Progenitor cell of endocrine pancreas (in vitro differentiated cells): Measurements from ENCODE around the gene COX8A. TPM values are rescaled to one million over a fixed set of nuclear protein-coding genes. Genes with fewer than 3 reads are reported as not detected.

Experiments used
- DNase-seq: peaks from one replicate; pipeline ENCODE4 v3.0.0; 2021; ENCODE audit warnings: low spot score; ENCODE audit not compliant: unreplicated experiment
- H3K27ac Mint-ChIP-seq: 2 replicates; pipeline ENCODE4 v1.8.0; 2021; ENCODE audit warnings: mild to moderate bottlenecking, moderate library complexity, mixed read lengths
- H3K27me3 Mint-ChIP-seq: 2 replicates; pipeline ENCODE4 v1.8.0; 2021; ENCODE audit warnings: mixed read lengths
- H3K36me3 Mint-ChIP-seq: 2 replicates; pipeline ENCODE4 v1.8.0; 2022; ENCODE audit warnings: mixed read lengths; ENCODE audit not compliant: insufficient read depth
- H3K4me1 Mint-ChIP-seq: 2 replicates; pipeline ENCODE4 v1.8.0; 2021; ENCODE audit warnings: low read depth, mixed read lengths
- H3K4me3 Mint-ChIP-seq: 2 replicates; pipeline ENCODE4 v1.8.0; 2021; ENCODE audit warnings: low read depth, mild to moderate bottlenecking, moderate library complexity, mixed read lengths
- H3K9me3 Mint-ChIP-seq: 2 replicates; pipeline ENCODE4 v1.8.0; 2021; ENCODE audit warnings: low read depth, mixed read lengths
- CTCF ChIP-seq: fragments of 200-600 bp; sonication (generic); IDR thresholded peaks from one replicate; pipeline ENCODE4 v1.5.0; 2021; ENCODE audit warnings: antibody characterized with exemption, mild to moderate bottlenecking; ENCODE audit not compliant: unreplicated experiment
- total RNA-seq: library from RNA; stranded (reverse); gene quantifications from 2 replicates; pipeline ENCODE4 v1.2.1, GENCODE V29; 2021

Gene COX8A
- total RNA-seq, 1 donor from 2014 or later, result 221 TPM

- H3K27me3 Mint-ChIP-seq, result no peaks in the 10 kb centered on the region
- H3K4me1 Mint-ChIP-seq, result peaks cover 15% of the 10 kb centered on the region
- H3K27ac Mint-ChIP-seq, result no peak overlapping the region
- no peak for DNase-seq
- H3K9me3 Mint-ChIP-seq, result no peaks in the 10 kb centered on the region
- peaks cover 1% of the 10 kb centered on the region for H3K36me3 Mint-ChIP-seq
- H3K4me3 Mint-ChIP-seq, result no peak overlapping the region
- TF ChIP-seq CTCF, result no peak
Observed at GRCh38 chr11:63978551-63979239, 4.3 kb downstream of the COX8A start.

DNA sequence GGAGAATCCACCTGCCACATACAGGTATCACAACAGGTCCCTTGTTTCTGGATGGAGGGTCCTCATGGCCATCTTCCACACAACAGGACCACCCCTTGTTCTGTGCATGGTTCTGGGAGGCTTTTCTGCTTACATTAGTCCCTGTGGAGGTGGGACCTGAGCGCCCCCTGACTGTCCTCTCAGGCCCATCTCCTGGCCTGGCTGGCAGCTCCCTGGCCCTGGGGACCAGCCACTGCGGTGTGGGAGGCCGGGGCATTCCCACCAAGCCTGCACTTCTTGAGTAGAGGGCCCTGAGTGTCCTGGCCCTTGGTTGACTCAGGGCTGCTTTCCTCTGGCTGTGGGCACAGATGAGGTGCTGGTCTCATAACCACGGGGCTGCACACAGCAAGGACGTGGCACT, 5.0 kb downstream of the COX8A start:
- Mint-ChIP-seq H3K4me1 (peaks cover 12% of the 10 kb centered on the region), H3K27me3 (no peaks in the 10 kb centered on the region), H3K27ac (no peak overlapping the region), H3K4me3 (no peak overlapping the region), H3K9me3 (no peaks in the 10 kb centered on the region), H3K36me3 (peaks cover 1% of the 10 kb centered on the region)
- no peak for DNase-seq
- no peak for TF ChIP-seq CTCF

DNA sequence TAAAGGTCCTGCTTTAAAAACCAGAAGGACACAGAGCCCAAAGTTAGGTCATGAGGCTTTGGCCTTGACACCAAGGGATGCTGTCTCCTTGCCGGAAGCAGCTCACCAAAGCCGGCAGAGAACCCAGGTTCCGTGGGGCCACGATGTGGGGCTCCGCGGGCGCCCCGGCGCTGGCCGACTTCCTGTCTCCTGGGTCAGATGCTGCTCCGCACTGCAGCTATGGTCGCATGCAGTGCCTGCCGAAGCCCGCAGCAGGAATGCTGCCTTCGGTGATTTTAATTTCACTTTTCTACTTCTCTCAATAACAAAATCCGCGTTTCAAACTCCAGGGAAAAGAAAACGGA, 11.4 kb downstream of the COX8A start:
- Mint-ChIP-seq H3K4me1 (peaks cover 18% of the 10 kb centered on the region), H3K36me3 (peaks cover 10% of the 10 kb centered on the region), H3K27me3 (no peaks in the 10 kb centered on the region), H3K9me3 (no peaks in the 10 kb centered on the region), H3K4me3 (peak overlapping the region; percentile 98), H3K27ac (peak overlapping the region; percentile 97)
- TF ChIP-seq CTCF, result no peak
- no peak for DNase-seq

- H3K4me1 Mint-ChIP-seq, result peaks cover 18% of the 10 kb centered on the region
- peak; percentile 89 for DNase-seq
- no peak for TF ChIP-seq CTCF
- peak within 1 kb of the TSS; percentile 98 for H3K4me3 Mint-ChIP-seq
- H3K36me3 Mint-ChIP-seq, result peaks cover 13% of the 10 kb centered on the region
- H3K9me3 Mint-ChIP-seq, result no peaks in the 10 kb centered on the region
- no peaks in the 10 kb centered on the region for H3K27me3 Mint-ChIP-seq
- H3K27ac Mint-ChIP-seq, result peak within 1 kb of the TSS; percentile 97
Observed at GRCh38 chr11:63986156-63986931, 11.9 kb downstream of the COX8A start, which contains the start of gene OTUB1. Gene OTUB1 (plus strand): TSS chr11:63986438. CDS start chr11:63986457, 19 bp downstream.

- Mint-ChIP-seq H3K27ac (peak overlapping the region; percentile 90), H3K4me3 (peak overlapping the region; percentile 78)
Observed at GRCh38 chr11:63986932-63987513, 12.6 kb downstream of the COX8A start.

More at GRCh38 chr11:63986932-63987513, 12.6 kb downstream of the COX8A start:
- DNase-seq, result no peak
- Mint-ChIP-seq H3K9me3 (no peaks in the 10 kb centered on the region), H3K27me3 (no peaks in the 10 kb centered on the region), H3K36me3 (peaks cover 18% of the 10 kb centered on the region), H3K4me1 (peaks cover 18% of the 10 kb centered on the region)
- no peak for TF ChIP-seq CTCF
